Measurements from ENCODE around the gene PPIC.

PPIC gene

GRCh38 chr5:123028222-123028621, 8.3 kb downstream of the PPIC start:
- TF ChIP-seq CTCF (IDR thresholded peaks at IDR 0.05; ENCODE audit: borderline replicate concordance, control extremely low read depth, extremely low read depth, insufficient read depth, missing control alignments) = no peak
- no peak for DNase-seq (ENCODE audit: low spot score)
- in situ Hi-C loops (cut with MboI; ENCODE audit: low sequenced_read_pairs, unreplicated experiment) = no loop called here

GRCh38 chr5:123014689-123015088, 21.8 kb downstream of the PPIC start:
- no peak for DNase-seq (ENCODE audit: low spot score)
- in situ Hi-C loops (cut with MboI; ENCODE audit: low sequenced_read_pairs, unreplicated experiment) = no loop called here
- no peak for TF ChIP-seq CTCF (IDR thresholded peaks at IDR 0.05; ENCODE audit: borderline replicate concordance, control extremely low read depth, extremely low read depth, insufficient read depth, missing control alignments)

GRCh38 chr5:123012321-123012720, 24.2 kb downstream of the PPIC start:
- no peak for DNase-seq (ENCODE audit: low spot score)
- TF ChIP-seq CTCF (IDR thresholded peaks at IDR 0.05; ENCODE audit: borderline replicate concordance, control extremely low read depth, extremely low read depth, insufficient read depth, missing control alignments) = no peak
- in situ Hi-C loops (cut with MboI; ENCODE audit: low sequenced_read_pairs, unreplicated experiment) = no loop called here

GRCh38 chr5:123007754-123008153, 28.8 kb downstream of the PPIC start:
- in situ Hi-C loops (cut with MboI; ENCODE audit: low sequenced_read_pairs, unreplicated experiment) = loop anchor here (10.0 kb wide), 1 partner anchor 503 kb away; no protein-coding TSS in a partner anchor
- no peak for TF ChIP-seq CTCF (IDR thresholded peaks at IDR 0.05; ENCODE audit: borderline replicate concordance, control extremely low read depth, extremely low read depth, insufficient read depth, missing control alignments)
- no peak for DNase-seq (ENCODE audit: low spot score)

- in situ Hi-C loops (cut with MboI; ENCODE audit: low sequenced_read_pairs, unreplicated experiment) = loop anchor here (10.0 kb wide), 1 partner anchor 502 kb away; no protein-coding TSS in a partner anchor
- no peak for TF ChIP-seq CTCF (IDR thresholded peaks at IDR 0.05; ENCODE audit: borderline replicate concordance, control extremely low read depth, extremely low read depth, insufficient read depth, missing control alignments)
- no peak for DNase-seq (ENCODE audit: low spot score)
Observed at GRCh38 chr5:123007182-123007581, 29.3 kb downstream of the PPIC start.

- DNase-seq (ENCODE audit: low spot score) = no peak
- no peak for TF ChIP-seq CTCF (IDR thresholded peaks at IDR 0.05; ENCODE audit: borderline replicate concordance, control extremely low read depth, extremely low read depth, insufficient read depth, missing control alignments)
- in situ Hi-C loops (cut with MboI; ENCODE audit: low sequenced_read_pairs, unreplicated experiment) = loop anchor here (5.0 to 10.0 kb wide), 2 partner anchors 105 to 497 kb away; no protein-coding TSS in a partner anchor
Observed at GRCh38 chr5:123001808-123002207, 34.7 kb downstream of the PPIC start.

All from GM13976 (cell line).